Panc1 (cell line): Measurements from ENCODE around the gene AAMDC. TPM values are rescaled to one million over a fixed set of nuclear protein-coding genes. Genes with fewer than 3 reads are reported as not detected.
A peak's percentile ranks its signal among the peaks of the same experiment; 100 is the strongest.
"Not testable (repeated sequence)": the region's sequence is repeated elsewhere in the genome, so short reads cannot be mapped to it uniquely, and the experiment has no call there.

ENCODE experiments used
- ATAC-seq: fragments of 200-7000 bp; cut with Tn5 transposase; 2 replicates; pipeline ENCODE4 v1.9.1; 2020; ENCODE audit warnings: mild to moderate bottlenecking, moderate library complexity
- BruUV-seq: library from RNA; stranded (reverse); fragments of 400-500 nt; replicated peaks from 2 replicates; lab custom pipeline; 2021; lab: Mats Ljungman, UMichigan
- CTCF ChIA-PET: fragments of 300-600 bp; sonication (Branson Sonifier 250); formaldehyde crosslinking; loops from one replicate; lab custom pipeline; 2022; ENCODE audit warnings: antibody characterized with exemption; lab: Charles Lee
- POLR2A ChIA-PET: fragments of 300-600 bp; sonication (Branson Sonifier 250); formaldehyde crosslinking; loops from one replicate; lab custom pipeline; 2022; ENCODE audit warnings: antibody characterized with exemption; lab: Charles Lee
- DNase-seq: peaks from one replicate; pipeline ENCODE4 v3.0.0-alpha.2; 2010; ENCODE audit warnings: low read depth, low spot score
- H3K27ac ChIP-seq: 2 replicates; pipeline ENCODE4 v1.5.1; 2011; ENCODE audit warnings: mild to moderate bottlenecking, low read length, inconsistent platforms
- H3K27me3 ChIP-seq: fragments of 200-500 bp; sonication (Bioruptor generic); 2 replicates; pipeline ENCODE4 v1.6.0; 2014; ENCODE audit warnings: low read length, inconsistent platforms; ENCODE audit not compliant: control insufficient read depth, insufficient read depth
- H3K36me3 ChIP-seq: fragments of 200-500 bp; sonication (Bioruptor generic); 2 replicates; pipeline ENCODE4 v1.5.1; 2014; ENCODE audit warnings: inconsistent platforms, mild to moderate bottlenecking, low read length, moderate library complexity; ENCODE audit not compliant: control insufficient read depth, insufficient read depth
- H3K4me1 ChIP-seq: 2 replicates; pipeline ENCODE4 v1.5.1; 2011; ENCODE audit warnings: inconsistent platforms, mild to moderate bottlenecking, low read length, moderate library complexity; ENCODE audit not compliant: control insufficient read depth, insufficient read depth
- H3K4me3 ChIP-seq, 2 experiments: 2 replicates each; pipeline ENCODE4 v1.5.1; 2011 to 2012; ENCODE audit warnings: low read depth in 2 of 2, low read length in 2 of 2, mild to moderate bottlenecking in 2 of 2, inconsistent platforms in 1 of 2, moderate library complexity in 1 of 2
- H3K9me3 ChIP-seq: fragments of 200-500 bp; sonication (Bioruptor generic); 2 replicates; pipeline ENCODE4 v1.5.1; 2014; ENCODE audit warnings: low read depth, mild to moderate bottlenecking, inconsistent platforms, low read length, moderate library complexity; ENCODE audit not compliant: control insufficient read depth, insufficient read depth
- POLR2AphosphoS5 ChIP-seq: IDR thresholded peaks from 2 replicates; pipeline ENCODE4 v1.6.1; 2012; ENCODE audit warnings: mild to moderate bottlenecking, low read depth, low read length, moderate library complexity
- SIN3A ChIP-seq: IDR thresholded peaks from 2 replicates; pipeline ENCODE4 v1.6.1; 2012; ENCODE audit warnings: low read depth, mild to moderate bottlenecking, low read length, moderate library complexity, borderline replicate concordance; ENCODE audit not compliant: insufficient read depth
- TCF7L2 ChIP-seq: IDR thresholded peaks from 2 replicates; pipeline ENCODE4 v1.6.1; 2011; ENCODE audit warnings: mild to moderate bottlenecking, low read depth, low read length, inconsistent platforms
- in situ Hi-C: cut with HindIII; loops from 2 replicates; pipeline ENCODE4 v1.10.0; 2016; ENCODE audit warnings: low sequenced_read_pairs, low pct_unique_long_range_greater_than_20kb
- intact Hi-C: fragments of 100-400 bp; cut with micrococcal nuclease; formaldehyde crosslinking; loops from one replicate; pipeline ENCODE4 v1.10.0; 2022; ENCODE audit not compliant: unreplicated experiment
- total RNA-seq: library from RNA; stranded (reverse); gene quantifications from one replicate; pipeline ENCODE4 v1.2.1, GENCODE V29; 2021; ENCODE audit not compliant: unreplicated experiment
- TF ChIP-seq, protein P1 (sequence below): fragments of 450-650 bp; IDR thresholded peaks from 2 replicates; pipeline ENCODE4 v1.5.1; 2017; ENCODE audit warnings: mild to moderate bottlenecking
- TF ChIP-seq, protein P2 (sequence below), 2 experiments: IDR thresholded peaks; 2 replicates each; pipeline ENCODE4 v1.6.1; 2011 to 2012; ENCODE audit warnings: low read depth in 2 of 2, control low read depth in 1 of 2, low read length in 1 of 2, mild to moderate bottlenecking in 1 of 2, moderate library complexity in 1 of 2; ENCODE audit not compliant: insufficient read depth in 1 of 2

Gene AAMDC
- total RNA-seq, 1 experiment from 2014 or later = 52.7 TPM

DNA sequence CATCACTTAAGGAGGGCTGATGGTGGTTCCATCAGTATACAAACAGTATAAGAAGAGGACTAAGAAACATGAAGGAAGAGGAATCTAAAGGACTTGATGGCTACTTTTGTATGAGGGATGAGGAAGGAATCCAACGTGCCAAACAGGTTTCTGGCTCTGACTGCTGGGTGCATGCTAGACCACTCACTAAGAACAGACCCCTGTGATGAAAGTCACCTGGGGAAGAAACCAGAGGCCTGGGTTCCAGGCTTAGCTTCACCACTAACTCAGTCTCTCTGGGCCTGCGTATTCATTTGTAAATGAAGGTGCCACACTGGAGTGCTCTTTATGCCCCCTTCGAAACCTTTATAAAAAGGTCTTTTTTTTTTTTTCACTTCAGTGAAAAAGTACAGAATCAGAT lies 55.1 kb downstream of the AAMDC start:
- Histone ChIP-seq H3K9me3 (no peaks in the 10 kb centered on the region), H3K27ac (no peak overlapping the region), H3K36me3 (peaks cover 7% of the 10 kb centered on the region; the same call in 1 of the 2 replicates), H3K4me1 (no peaks in the 10 kb centered on the region), H3K4me3 (no peak overlapping the region), H3K27me3 (no peaks in the 10 kb centered on the region)
- ChIA-PET CTCF (no interaction called here), POLR2A (no interaction called here)
- in situ Hi-C loops (no loop called here), intact Hi-C loops (no loop called here)
- TF ChIP-seq, protein P1, sequence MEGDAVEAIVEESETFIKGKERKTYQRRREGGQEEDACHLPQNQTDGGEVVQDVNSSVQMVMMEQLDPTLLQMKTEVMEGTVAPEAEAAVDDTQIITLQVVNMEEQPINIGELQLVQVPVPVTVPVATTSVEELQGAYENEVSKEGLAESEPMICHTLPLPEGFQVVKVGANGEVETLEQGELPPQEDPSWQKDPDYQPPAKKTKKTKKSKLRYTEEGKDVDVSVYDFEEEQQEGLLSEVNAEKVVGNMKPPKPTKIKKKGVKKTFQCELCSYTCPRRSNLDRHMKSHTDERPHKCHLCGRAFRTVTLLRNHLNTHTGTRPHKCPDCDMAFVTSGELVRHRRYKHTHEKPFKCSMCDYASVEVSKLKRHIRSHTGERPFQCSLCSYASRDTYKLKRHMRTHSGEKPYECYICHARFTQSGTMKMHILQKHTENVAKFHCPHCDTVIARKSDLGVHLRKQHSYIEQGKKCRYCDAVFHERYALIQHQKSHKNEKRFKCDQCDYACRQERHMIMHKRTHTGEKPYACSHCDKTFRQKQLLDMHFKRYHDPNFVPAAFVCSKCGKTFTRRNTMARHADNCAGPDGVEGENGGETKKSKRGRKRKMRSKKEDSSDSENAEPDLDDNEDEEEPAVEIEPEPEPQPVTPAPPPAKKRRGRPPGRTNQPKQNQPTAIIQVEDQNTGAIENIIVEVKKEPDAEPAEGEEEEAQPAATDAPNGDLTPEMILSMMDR = no peak
- TF ChIP-seq POLR2AphosphoS5 = no peak
- no TSS peak for BruUV-seq
- no peak for ATAC-seq
- no peak for DNase-seq

DNA sequence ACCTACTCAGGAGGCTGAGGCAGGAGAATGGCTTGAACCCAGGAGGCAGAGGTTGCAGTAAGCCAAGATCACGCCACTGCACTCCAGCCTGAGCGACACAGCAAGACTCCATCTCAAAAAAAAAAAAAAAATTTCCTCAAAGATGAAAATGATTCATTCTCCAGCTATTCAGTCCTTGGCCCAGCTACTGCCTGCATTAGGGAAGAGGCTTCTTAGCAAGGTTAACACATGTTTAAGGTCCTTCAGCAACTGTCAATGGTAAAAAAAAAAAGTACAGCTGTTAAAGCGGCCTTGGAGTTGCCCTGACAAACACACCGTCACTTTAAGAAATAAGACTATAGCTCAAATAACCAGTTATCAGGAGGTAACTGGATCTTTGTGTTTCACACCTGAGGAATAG lies 57.3 kb downstream of the AAMDC start:
- intact Hi-C loops, H3K4me3 ChIP-seq, in situ Hi-C loops, H3K4me1 ChIP-seq, BruUV-seq, H3K36me3 ChIP-seq, H3K27ac ChIP-seq, H3K27me3 ChIP-seq, ATAC-seq, DNase-seq, CTCF ChIA-PET, H3K9me3 ChIP-seq: not testable (repeated sequence)
- POLR2A ChIA-PET = interaction anchor here (0.7 kb wide), 1 partner anchor 12 kb away, joined by 5 read pairs; no protein-coding TSS in a partner anchor

DNA sequence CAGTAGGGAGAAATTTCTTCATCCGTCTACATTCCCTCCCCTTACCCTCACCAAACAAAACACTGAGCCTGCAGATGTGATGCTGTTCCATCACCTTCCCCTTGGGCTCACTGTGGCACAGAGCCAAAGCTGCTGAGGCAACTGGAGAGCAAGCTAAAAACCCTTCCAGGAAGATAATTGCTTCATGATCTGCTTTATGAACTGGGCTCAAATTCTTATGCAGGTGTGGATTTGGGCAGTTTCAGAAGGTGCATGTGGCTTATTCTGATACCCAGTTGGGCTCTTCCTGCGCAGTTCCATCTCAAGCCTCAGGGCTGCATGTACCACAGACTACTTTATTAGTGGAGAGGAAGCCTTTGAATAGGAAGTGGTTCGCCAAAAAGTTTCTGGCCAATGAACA lies 58.3 kb downstream of the AAMDC start:
- intact Hi-C loops = no loop called here
- Histone ChIP-seq H3K27ac (no peak overlapping the region), H3K9me3 (no peaks in the 10 kb centered on the region), H3K36me3 (0 out of 2 replicates have a peak, but pooled peaks cover 7% of the 10 kb centered on the region), H3K27me3 (no peaks in the 10 kb centered on the region), H3K4me3 (no peak overlapping the region), H3K4me1 (no peaks in the 10 kb centered on the region)
- DNase-seq (no peak), ATAC-seq (0 out of 2 replicates have a peak, but pooled peaks have one; percentile 32)
- TF ChIP-seq TCF7L2 (no peak), SIN3A (no peak), POLR2AphosphoS5 (no peak)
- TF ChIP-seq, protein P2, sequence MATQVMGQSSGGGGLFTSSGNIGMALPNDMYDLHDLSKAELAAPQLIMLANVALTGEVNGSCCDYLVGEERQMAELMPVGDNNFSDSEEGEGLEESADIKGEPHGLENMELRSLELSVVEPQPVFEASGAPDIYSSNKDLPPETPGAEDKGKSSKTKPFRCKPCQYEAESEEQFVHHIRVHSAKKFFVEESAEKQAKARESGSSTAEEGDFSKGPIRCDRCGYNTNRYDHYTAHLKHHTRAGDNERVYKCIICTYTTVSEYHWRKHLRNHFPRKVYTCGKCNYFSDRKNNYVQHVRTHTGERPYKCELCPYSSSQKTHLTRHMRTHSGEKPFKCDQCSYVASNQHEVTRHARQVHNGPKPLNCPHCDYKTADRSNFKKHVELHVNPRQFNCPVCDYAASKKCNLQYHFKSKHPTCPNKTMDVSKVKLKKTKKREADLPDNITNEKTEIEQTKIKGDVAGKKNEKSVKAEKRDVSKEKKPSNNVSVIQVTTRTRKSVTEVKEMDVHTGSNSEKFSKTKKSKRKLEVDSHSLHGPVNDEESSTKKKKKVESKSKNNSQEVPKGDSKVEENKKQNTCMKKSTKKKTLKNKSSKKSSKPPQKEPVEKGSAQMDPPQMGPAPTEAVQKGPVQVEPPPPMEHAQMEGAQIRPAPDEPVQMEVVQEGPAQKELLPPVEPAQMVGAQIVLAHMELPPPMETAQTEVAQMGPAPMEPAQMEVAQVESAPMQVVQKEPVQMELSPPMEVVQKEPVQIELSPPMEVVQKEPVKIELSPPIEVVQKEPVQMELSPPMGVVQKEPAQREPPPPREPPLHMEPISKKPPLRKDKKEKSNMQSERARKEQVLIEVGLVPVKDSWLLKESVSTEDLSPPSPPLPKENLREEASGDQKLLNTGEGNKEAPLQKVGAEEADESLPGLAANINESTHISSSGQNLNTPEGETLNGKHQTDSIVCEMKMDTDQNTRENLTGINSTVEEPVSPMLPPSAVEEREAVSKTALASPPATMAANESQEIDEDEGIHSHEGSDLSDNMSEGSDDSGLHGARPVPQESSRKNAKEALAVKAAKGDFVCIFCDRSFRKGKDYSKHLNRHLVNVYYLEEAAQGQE (IDR thresholded peaks at IDR 0.05; ENCODE audit: insufficient read depth in 1 of 2, low read depth in 2 of 2, low read length in 1 of 2) = no peak
- TF ChIP-seq, protein P1 = no peak
- CTCF ChIA-PET = no interaction called here
- POLR2A ChIA-PET = no interaction called here
- BruUV-seq = no TSS peak
- in situ Hi-C loops = no loop called here
